Measurements from ENCODE around the gene SIMC1. TPM values are rescaled to one million over a fixed set of nuclear protein-coding genes. Genes with fewer than 3 reads are reported as not detected.
"Not testable (repeated sequence)": the region's sequence is repeated elsewhere in the genome, so short reads cannot be mapped to it uniquely, and the experiment has no call there.

SIMC1 gene
- total and polyA plus RNA-seq, 2 of the 4 experiments (the other 2 are of a cell fraction), result 8.2 to 11.7 TPM

GRCh38 chr5:176235155-176235554 is 3.1 kb upstream of the SIMC1 start:
- H3K4me3 ChIP-seq (ENCODE audit: insufficient read depth, low read depth, low read length); H2BK15ac ChIP-seq (ENCODE audit: low read depth, low read length); H2AK9ac ChIP-seq (replicated peaks; ENCODE audit: low read depth, low read length, poor library complexity); H3K9me1 ChIP-seq (ENCODE audit: insufficient read depth, low read length); H2AFZ ChIP-seq (replicated peaks; ENCODE audit: low read length, poor library complexity); H4K8ac ChIP-seq (ENCODE audit: low read depth in 2 of 2, low read length in 2 of 2); H4K5ac ChIP-seq (ENCODE audit: low read depth, low read length); H3K27me3 ChIP-seq (ENCODE audit: control insufficient read depth, insufficient read depth, low read length); H3K56ac ChIP-seq (ENCODE audit: extremely low read depth, insufficient read depth, low read length); H3K9ac ChIP-seq (ENCODE audit: low read depth, low read length); H3K36me3 ChIP-seq (ENCODE audit: control insufficient read depth, insufficient read depth, low read length); H2BK120ac ChIP-seq (ENCODE audit: low read depth, low read length); H3K4me2 ChIP-seq (ENCODE audit: low read depth, low read length); CTCF ChIA-PET; POLR2A ChIA-PET (ENCODE audit: unreplicated experiment); H3K4me1 ChIP-seq (ENCODE audit: control insufficient read depth, insufficient read depth, low read length); H3K9me3 ChIP-seq (ENCODE audit: control insufficient read depth, insufficient read depth, low read length); H2AK5ac ChIP-seq (ENCODE audit: low read depth, low read length); H2BK5ac ChIP-seq (ENCODE audit: low read depth, low read length, poor library complexity, severe bottlenecking); H4K20me1 ChIP-seq (ENCODE audit: insufficient read depth, low read length); in situ Hi-C loops (cut with MboI; ENCODE audit: low sequenced_read_pairs); H3K23ac ChIP-seq (ENCODE audit: low read depth, low read length); H3K4ac ChIP-seq (ENCODE audit: low read depth, low read length); H4K91ac ChIP-seq (ENCODE audit: insufficient read depth, low read depth, low read length); H3K79me1 ChIP-seq (ENCODE audit: low read depth in 1 of 2, low read length in 2 of 2); intact Hi-C loops (cut with micrococcal nuclease); BruUV-seq (replicated peaks); dilution Hi-C loops (cut with HindIII; ENCODE audit: low sequenced_read_pairs, unreplicated experiment); H3K27ac ChIP-seq (ENCODE audit: insufficient read depth, low read length); H2BK20ac ChIP-seq (ENCODE audit: low read depth, low read length); H3K18ac ChIP-seq (ENCODE audit: low read depth, low read length); H3K14ac ChIP-seq (replicated peaks; ENCODE audit: low read depth, low read length): not testable (repeated sequence)
- whole genome bisulfite sequencing, 2 experiments (ENCODE audit: extremely low coverage in 2 of 2, insufficient read length in 1 of 2), result no CpG with 5 or more reads among the region's 1 CpG
- TF ChIP-seq, protein P1, sequence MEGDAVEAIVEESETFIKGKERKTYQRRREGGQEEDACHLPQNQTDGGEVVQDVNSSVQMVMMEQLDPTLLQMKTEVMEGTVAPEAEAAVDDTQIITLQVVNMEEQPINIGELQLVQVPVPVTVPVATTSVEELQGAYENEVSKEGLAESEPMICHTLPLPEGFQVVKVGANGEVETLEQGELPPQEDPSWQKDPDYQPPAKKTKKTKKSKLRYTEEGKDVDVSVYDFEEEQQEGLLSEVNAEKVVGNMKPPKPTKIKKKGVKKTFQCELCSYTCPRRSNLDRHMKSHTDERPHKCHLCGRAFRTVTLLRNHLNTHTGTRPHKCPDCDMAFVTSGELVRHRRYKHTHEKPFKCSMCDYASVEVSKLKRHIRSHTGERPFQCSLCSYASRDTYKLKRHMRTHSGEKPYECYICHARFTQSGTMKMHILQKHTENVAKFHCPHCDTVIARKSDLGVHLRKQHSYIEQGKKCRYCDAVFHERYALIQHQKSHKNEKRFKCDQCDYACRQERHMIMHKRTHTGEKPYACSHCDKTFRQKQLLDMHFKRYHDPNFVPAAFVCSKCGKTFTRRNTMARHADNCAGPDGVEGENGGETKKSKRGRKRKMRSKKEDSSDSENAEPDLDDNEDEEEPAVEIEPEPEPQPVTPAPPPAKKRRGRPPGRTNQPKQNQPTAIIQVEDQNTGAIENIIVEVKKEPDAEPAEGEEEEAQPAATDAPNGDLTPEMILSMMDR (conservative IDR thresholded peaks at IDR 0.05; ENCODE audit: low read depth, low read length), result 0 out of 2 replicates have a peak, but pooled peaks have one; percentile 29
- DNase-seq, result peak; percentile 41
- peak; percentile 38; the same call in 1 of the 2 replicates for ATAC-seq (ENCODE audit: low read depth)

- in situ Hi-C loops (cut with MboI; ENCODE audit: low sequenced_read_pairs); H3K27me3 ChIP-seq (ENCODE audit: control insufficient read depth, insufficient read depth, low read length); H4K20me1 ChIP-seq (ENCODE audit: insufficient read depth, low read length); H2BK15ac ChIP-seq (ENCODE audit: low read depth, low read length); dilution Hi-C loops (cut with HindIII; ENCODE audit: low sequenced_read_pairs, unreplicated experiment); CTCF ChIA-PET; H3K14ac ChIP-seq (replicated peaks; ENCODE audit: low read depth, low read length); H3K9me1 ChIP-seq (ENCODE audit: insufficient read depth, low read length); H4K5ac ChIP-seq (ENCODE audit: low read depth, low read length); H3K23ac ChIP-seq (ENCODE audit: low read depth, low read length); H4K8ac ChIP-seq (ENCODE audit: low read depth in 2 of 2, low read length in 2 of 2); H3K36me3 ChIP-seq (ENCODE audit: control insufficient read depth, insufficient read depth, low read length); H3K18ac ChIP-seq (ENCODE audit: low read depth, low read length); H2AK9ac ChIP-seq (replicated peaks; ENCODE audit: low read depth, low read length, poor library complexity); H2BK20ac ChIP-seq (ENCODE audit: low read depth, low read length); intact Hi-C loops (cut with micrococcal nuclease); POLR2A ChIA-PET (ENCODE audit: unreplicated experiment); H3K27ac ChIP-seq (ENCODE audit: insufficient read depth, low read length); H3K4me1 ChIP-seq (ENCODE audit: control insufficient read depth, insufficient read depth, low read length); H3K56ac ChIP-seq (ENCODE audit: extremely low read depth, insufficient read depth, low read length); H4K91ac ChIP-seq (ENCODE audit: insufficient read depth, low read depth, low read length); H3K9ac ChIP-seq (ENCODE audit: low read depth, low read length); H3K4me2 ChIP-seq (ENCODE audit: low read depth, low read length); DNase-seq; H3K4ac ChIP-seq (ENCODE audit: low read depth, low read length); BruUV-seq (replicated peaks); H2AK5ac ChIP-seq (ENCODE audit: low read depth, low read length); H3K79me1 ChIP-seq (ENCODE audit: low read depth in 1 of 2, low read length in 2 of 2); H3K9me3 ChIP-seq (ENCODE audit: control insufficient read depth, insufficient read depth, low read length); H2BK120ac ChIP-seq (ENCODE audit: low read depth, low read length); H2AFZ ChIP-seq (replicated peaks; ENCODE audit: low read length, poor library complexity); H2BK5ac ChIP-seq (ENCODE audit: low read depth, low read length, poor library complexity, severe bottlenecking): not testable (repeated sequence)
- peak; percentile 70 for ATAC-seq (ENCODE audit: low read depth)
- WGBS, 2 experiments (ENCODE audit: extremely low coverage in 2 of 2, insufficient read length in 1 of 2), result no CpG with 5 or more reads among the region's 59 CpGs
- peak overlapping the region; percentile 62 for H3K4me3 ChIP-seq (ENCODE audit: insufficient read depth, low read depth, low read length)
These were observed 540 bp downstream of the SIMC1 start for GRCh38 chr5:176238645-176239283.

Measured in IMR-90 (cell line).